ENCODE data around the gene MATN3. TPM values are rescaled to one million over a fixed set of nuclear protein-coding genes. Genes with fewer than 3 reads are reported as not detected.

Gene MATN3
- total RNA-seq, 3 donors from 2014 or later (not counting 1 experiment from before 2014, with no cell fraction given) = not detected

GRCh38 chr2:20050646-20051531, 38.4 kb upstream of the MATN3 start:
- Mint-ChIP-seq H3K27me3 (ENCODE audit: low read depth in 2 of 2) (peaks cover 3 to 9% of the 10 kb centered on the region in 2 donors), H3K4me1 (peaks cover 5 to 26% of the 10 kb centered on the region in 2 donors), H3K9me3 (no peaks in the 10 kb centered on the region), H3K36me3 (no peaks in the 10 kb centered on the region), H3K4me3 (no peak overlapping the region), H3K27ac (no peak overlapping the region)
- Histone ChIP-seq H3K36me3 (ENCODE audit: control insufficient read depth, insufficient read depth, low read length) (no peaks in the 10 kb centered on the region), H3K4me3 (ENCODE audit: low read length) (peak overlapping the region; percentile 90), H3K9me3 (ENCODE audit: control insufficient read depth, insufficient read depth, low read length) (no peaks in the 10 kb centered on the region), H3K27me3 (ENCODE audit: control insufficient read depth, insufficient read depth, low read length) (peaks cover 10% of the 10 kb centered on the region), H3K27ac (ENCODE audit: low read length) (peak overlapping the region; percentile 100), H3K4me1 (ENCODE audit: control insufficient read depth, insufficient read depth, low read length) (peaks cover 14% of the 10 kb centered on the region)
- intact Hi-C loops (cut with micrococcal nuclease) = loop anchor here (1.0 to 5.0 kb wide), 4 partner anchors 61 to 276 kb away; partner anchors contain the start of genes TTC32 and WDR35
- DNase-seq (peak; percentile 31 to 57), ATAC-seq (peak in 2 of 3 donors; percentile 14 to 18)
- TF ChIP-seq CTCF (IDR thresholded peaks at IDR 0.05) = no peak
- under 1% methylated on average over 46 of the region's 47 CpGs for WGBS (ENCODE audit: insufficient coverage)

DNA sequence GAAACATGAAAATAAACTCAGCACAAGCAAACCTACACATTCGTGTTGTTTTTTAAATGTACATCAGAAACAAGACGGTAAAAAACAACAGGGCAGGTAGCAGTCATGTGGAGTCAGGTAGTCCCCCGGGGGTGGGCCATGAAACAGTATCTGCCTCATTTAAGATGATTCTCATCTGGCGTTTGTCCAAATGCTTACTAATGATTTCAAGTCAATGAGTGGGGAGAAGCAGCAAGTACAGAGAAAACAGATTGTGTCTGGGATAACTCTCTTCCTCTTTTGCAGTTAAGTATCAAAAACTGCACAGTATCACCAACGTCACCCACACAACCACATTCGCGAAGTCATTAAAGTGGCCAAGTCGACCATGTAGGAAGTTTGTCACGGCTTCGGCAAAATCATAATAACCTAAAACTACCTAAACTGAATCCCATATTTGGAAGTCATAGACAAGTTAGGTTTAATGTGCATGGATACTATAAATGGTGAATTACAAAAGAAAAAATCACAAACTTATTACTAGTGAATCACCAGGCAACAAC, 37.7 kb upstream of the MATN3 start:
- DNase-seq (peak; percentile 35 to 74), ATAC-seq (peak; percentile 12 to 47 (median 25))
- H3K27me3 ChIP-seq (ENCODE audit: control insufficient read depth, insufficient read depth, low read length) = peaks cover 10% of the 10 kb centered on the region
- WGBS (ENCODE audit: insufficient coverage) = 2% methylated on average over 8 of the region's 10 CpGs
- Mint-ChIP-seq H3K4me3 (no peak overlapping the region), H3K27me3 (ENCODE audit: low read depth in 2 of 2) (peaks cover 0 to 4% of the 10 kb centered on the region in 2 donors), H3K9me3 (no peaks in the 10 kb centered on the region), H3K36me3 (no peaks in the 10 kb centered on the region), H3K4me1 (peaks cover 5 to 26% of the 10 kb centered on the region in 2 donors), H3K27ac (no peak overlapping the region)
- no peaks in the 10 kb centered on the region for H3K9me3 ChIP-seq (ENCODE audit: control insufficient read depth, insufficient read depth, low read length)
- no peak for TF ChIP-seq CTCF (IDR thresholded peaks at IDR 0.05)
- peak overlapping the region; percentile 100 for H3K27ac ChIP-seq (ENCODE audit: low read length)
- H3K36me3 ChIP-seq (ENCODE audit: control insufficient read depth, insufficient read depth, low read length) = no peaks in the 10 kb centered on the region
- intact Hi-C loops (cut with micrococcal nuclease) = loop anchor here (1.0 to 5.0 kb wide), 3 partner anchors 60 to 277 kb away; partner anchors contain the start of gene WDR35
- peak overlapping the region; percentile 90 for H3K4me3 ChIP-seq (ENCODE audit: low read length)
- peaks cover 14% of the 10 kb centered on the region for H3K4me1 ChIP-seq (ENCODE audit: control insufficient read depth, insufficient read depth, low read length)

GRCh38 chr2:20049637-20050036, 37.2 kb upstream of the MATN3 start:
- Mint-ChIP-seq H3K4me1 (peaks cover 5 to 26% of the 10 kb centered on the region in 2 donors), H3K4me3 (no peak overlapping the region), H3K36me3 (no peaks in the 10 kb centered on the region), H3K27ac (no peak overlapping the region), H3K9me3 (no peaks in the 10 kb centered on the region), H3K27me3 (ENCODE audit: low read depth in 2 of 2) (no peaks in the 10 kb centered on the region)
- Histone ChIP-seq H3K36me3 (ENCODE audit: control insufficient read depth, insufficient read depth, low read length) (no peaks in the 10 kb centered on the region), H3K27ac (ENCODE audit: low read length) (peak overlapping the region; percentile 100), H3K4me1 (ENCODE audit: control insufficient read depth, insufficient read depth, low read length) (peaks cover 14% of the 10 kb centered on the region), H3K9me3 (ENCODE audit: control insufficient read depth, insufficient read depth, low read length) (no peaks in the 10 kb centered on the region), H3K27me3 (ENCODE audit: control insufficient read depth, insufficient read depth, low read length) (peaks cover 10% of the 10 kb centered on the region), H3K4me3 (ENCODE audit: low read length) (peak overlapping the region; percentile 90)
- WGBS (ENCODE audit: insufficient coverage) = 8% methylated on average over 3 of the region's 4 CpGs
- DNase-seq = no peak
- no peak for TF ChIP-seq CTCF (IDR thresholded peaks at IDR 0.05)
- no peak for ATAC-seq
- intact Hi-C loops (cut with micrococcal nuclease) = loop anchor here (1.0 to 5.0 kb wide), 3 partner anchors 59 to 278 kb away; partner anchors contain the start of gene WDR35

Measured in natural killer cell (primary cell).